HEK293 (cell line): ENCODE results near the gene TIGD2.

ENCODE experiments used
- YY1 ChIP-seq: fragments of 450-650 bp; formaldehyde crosslinking; IDR thresholded peaks from 2 replicates; pipeline ENCODE4 v1.5.1; 2018; ENCODE audit warnings: missing biosample characterization, missing genetic modification characterization
- ZBTB26 ChIP-seq: fragments of 450-650 bp; formaldehyde crosslinking; optimal IDR thresholded peaks from 2 replicates; pipeline ENCODE3; 2016; ENCODE audit warnings: missing biosample characterization, mild to moderate bottlenecking, missing genetic modification characterization
- ZNF132 ChIP-seq: fragments of 450-650 bp; formaldehyde crosslinking; IDR thresholded peaks from 2 replicates; pipeline ENCODE4 v1.5.1; 2017; ENCODE audit warnings: missing biosample characterization, missing genetic modification characterization, borderline replicate concordance
- ZNF18 ChIP-seq: fragments of 450-650 bp; formaldehyde crosslinking; IDR thresholded peaks from 2 replicates; pipeline ENCODE4 v1.5.1; 2016; ENCODE audit warnings: missing biosample characterization, missing genetic modification characterization
- ZNF274 ChIP-seq, 2 experiments: fragments of 200-500 bp in 1 of 2; fragments of 450-650 bp in 1 of 2; sonication (Bioruptor generic) in 1 of 2; formaldehyde crosslinking in 1 of 2; IDR thresholded peaks; 2 replicates each; pipeline versions ENCODE4 v1.5.1 to v1.6.1; 2014 to 2016; ENCODE audit warnings: borderline replicate concordance in 1 of 2, inconsistent platforms in 1 of 2, low read length in 1 of 2, missing biosample characterization in 1 of 2, missing genetic modification characterization in 1 of 2
- ZNF324 ChIP-seq: fragments of 450-650 bp; formaldehyde crosslinking; IDR thresholded peaks from 2 replicates; pipeline ENCODE4 v1.5.1; 2016; ENCODE audit warnings: missing biosample characterization, missing genetic modification characterization
- ZNF335 ChIP-seq: fragments of 450-650 bp; formaldehyde crosslinking; conservative IDR thresholded peaks from 2 replicates; pipeline ENCODE4 v1.5.1; 2016; ENCODE audit warnings: missing biosample characterization, missing genetic modification characterization
- ZNF416 ChIP-seq: fragments of 450-650 bp; formaldehyde crosslinking; IDR thresholded peaks from 2 replicates; pipeline ENCODE4 v1.5.1; 2016; ENCODE audit warnings: missing biosample characterization, missing genetic modification characterization
- ZNF777 ChIP-seq: fragments of 450-650 bp; formaldehyde crosslinking; IDR thresholded peaks from 2 replicates; pipeline ENCODE4 v1.5.1; 2017; ENCODE audit warnings: missing biosample characterization, missing genetic modification characterization, borderline replicate concordance
- TF ChIP-seq, protein P1 (sequence below): fragments of 450-650 bp; formaldehyde crosslinking; IDR thresholded peaks from 2 replicates; pipeline ENCODE4 v1.5.1; 2016; ENCODE audit warnings: missing biosample characterization, missing genetic modification characterization

GRCh38 chr4:89137231-89137630, 25.9 kb downstream of the TIGD2 start:
- TF ChIP-seq, protein P1, sequence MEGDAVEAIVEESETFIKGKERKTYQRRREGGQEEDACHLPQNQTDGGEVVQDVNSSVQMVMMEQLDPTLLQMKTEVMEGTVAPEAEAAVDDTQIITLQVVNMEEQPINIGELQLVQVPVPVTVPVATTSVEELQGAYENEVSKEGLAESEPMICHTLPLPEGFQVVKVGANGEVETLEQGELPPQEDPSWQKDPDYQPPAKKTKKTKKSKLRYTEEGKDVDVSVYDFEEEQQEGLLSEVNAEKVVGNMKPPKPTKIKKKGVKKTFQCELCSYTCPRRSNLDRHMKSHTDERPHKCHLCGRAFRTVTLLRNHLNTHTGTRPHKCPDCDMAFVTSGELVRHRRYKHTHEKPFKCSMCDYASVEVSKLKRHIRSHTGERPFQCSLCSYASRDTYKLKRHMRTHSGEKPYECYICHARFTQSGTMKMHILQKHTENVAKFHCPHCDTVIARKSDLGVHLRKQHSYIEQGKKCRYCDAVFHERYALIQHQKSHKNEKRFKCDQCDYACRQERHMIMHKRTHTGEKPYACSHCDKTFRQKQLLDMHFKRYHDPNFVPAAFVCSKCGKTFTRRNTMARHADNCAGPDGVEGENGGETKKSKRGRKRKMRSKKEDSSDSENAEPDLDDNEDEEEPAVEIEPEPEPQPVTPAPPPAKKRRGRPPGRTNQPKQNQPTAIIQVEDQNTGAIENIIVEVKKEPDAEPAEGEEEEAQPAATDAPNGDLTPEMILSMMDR (tag by site-specific recombination): no peak
- TF ChIP-seq ZNF274 (IDR thresholded peaks at IDR 0.05; ENCODE audit: low read length) (no peak), ZNF274 (tag by site-specific recombination; IDR thresholded peaks at IDR 0.05; ENCODE audit: borderline replicate concordance) (no peak), ZNF132 (tag by site-specific recombination) (no peak), ZBTB26 (tag by site-specific recombination) (no peak), YY1 (tag by site-specific recombination) (no peak), ZNF335 (tag by site-specific recombination) (no peak), ZNF324 (tag by site-specific recombination) (no peak), ZNF416 (tag by site-specific recombination) (no peak), ZNF777 (tag by site-specific recombination) (no peak), ZNF18 (tag by site-specific recombination) (no peak)
